Hepatocyte (in vitro differentiated cells): Measurements from ENCODE around the gene SERTAD1.
"Not testable (repeated sequence)": the region's sequence is repeated elsewhere in the genome, so short reads cannot be mapped to it uniquely, and the experiment has no call there.

Experiments used
- CTCF ChIP-seq: fragments of 200-600 bp; sonication (generic); IDR thresholded peaks from 2 replicates; pipeline ENCODE4 v1.5.1; 2016; ENCODE audit warnings: antibody characterized with exemption, mild to moderate bottlenecking; ENCODE audit not compliant: poor library complexity
- EZH2 ChIP-seq: fragments of 200-600 bp; sonication (generic); IDR thresholded peaks from 2 replicates; pipeline ENCODE4 v1.6.1; 2016; ENCODE audit warnings: antibody characterized with exemption, mild to moderate bottlenecking, borderline replicate concordance
- EZH2phosphoT487 ChIP-seq: fragments of 200-600 bp; sonication (generic); IDR thresholded peaks from one replicate; pipeline ENCODE4 v1.6.1; 2018; ENCODE audit warnings: antibody characterized with exemption, mild to moderate bottlenecking, low read depth, moderate library complexity; ENCODE audit not compliant: unreplicated experiment, severe bottlenecking

- not testable (repeated sequence) for TF ChIP-seq CTCF, EZH2, EZH2phosphoT487
These were observed 7.0 kb upstream of the SERTAD1 start for GRCh38 chr19:40432760-40433159.
